GM12891 (cell line): ENCODE results near the gene TAS2R4.
"Not testable (repeated sequence)": the region's sequence is repeated elsewhere in the genome, so short reads cannot be mapped to it uniquely, and the experiment has no call there.

Source experiments
- DNase-seq: peaks from one replicate; pipeline ENCODE4 v3.0.0; 2011; ENCODE audit warnings: low spot score; ENCODE audit not compliant: insufficient read length
- FAIRE-seq: peaks from 2 replicates; lab custom pipeline; 2011; peaks lifted over from hg19 to GRCh38; lab: Jason Lieb, UNC
- PAX5 ChIP-seq: IDR thresholded peaks from 2 replicates; pipeline ENCODE4 v1.6.1; 2011; ENCODE audit warnings: low read length, moderate library complexity, mild to moderate bottlenecking; ENCODE audit not compliant: insufficient read depth, severe bottlenecking
- POLR2A ChIP-seq: IDR thresholded peaks from 2 replicates; pipeline ENCODE4 v1.6.1; 2011; ENCODE audit warnings: low read depth, low read length, control low read depth
- POLR2AphosphoS5 ChIP-seq: IDR thresholded peaks from 2 replicates; pipeline ENCODE4 v1.6.1; 2011; ENCODE audit warnings: low read depth, low read length, control low read depth
- POU2F2 ChIP-seq: IDR thresholded peaks from 2 replicates; pipeline ENCODE4 v1.6.1; 2011; ENCODE audit warnings: low read depth, mild to moderate bottlenecking, control low read depth, low read length, moderate library complexity
- SPI1 ChIP-seq: IDR thresholded peaks from 2 replicates; pipeline ENCODE4 v1.6.1; 2011; ENCODE audit warnings: low read depth, low read length, control low read depth
- TAF1 ChIP-seq: IDR thresholded peaks from 2 replicates; pipeline ENCODE4 v1.6.1; 2011; ENCODE audit warnings: low read depth, low read length, control low read depth

TAS2R4 gene

DNA sequence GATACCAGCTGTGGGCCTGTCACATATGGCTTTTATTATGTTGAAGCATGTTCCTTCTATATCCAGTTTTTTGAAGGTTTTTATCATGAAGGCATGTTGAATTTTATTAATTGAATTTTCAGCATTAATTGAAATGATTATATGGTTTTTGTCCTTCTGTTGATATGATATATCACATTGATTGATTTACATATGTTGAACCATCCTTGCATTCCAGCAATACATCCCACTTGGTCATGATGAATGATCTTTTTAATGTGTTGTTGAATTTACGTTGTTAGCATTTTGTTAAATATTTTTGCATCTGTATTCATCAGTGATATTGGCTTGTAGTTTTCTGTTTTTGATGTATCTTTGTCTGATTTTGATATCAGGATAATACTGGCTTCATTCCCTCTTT lies 43.6 kb downstream of the TAS2R4 start:
- TF ChIP-seq POLR2AphosphoS5 (no peak), POLR2A (no peak), POU2F2 (no peak), PAX5 (no peak), TAF1 (no peak), SPI1 (no peak)
- no peak for FAIRE-seq
- DNase-seq: no peak

DNA sequence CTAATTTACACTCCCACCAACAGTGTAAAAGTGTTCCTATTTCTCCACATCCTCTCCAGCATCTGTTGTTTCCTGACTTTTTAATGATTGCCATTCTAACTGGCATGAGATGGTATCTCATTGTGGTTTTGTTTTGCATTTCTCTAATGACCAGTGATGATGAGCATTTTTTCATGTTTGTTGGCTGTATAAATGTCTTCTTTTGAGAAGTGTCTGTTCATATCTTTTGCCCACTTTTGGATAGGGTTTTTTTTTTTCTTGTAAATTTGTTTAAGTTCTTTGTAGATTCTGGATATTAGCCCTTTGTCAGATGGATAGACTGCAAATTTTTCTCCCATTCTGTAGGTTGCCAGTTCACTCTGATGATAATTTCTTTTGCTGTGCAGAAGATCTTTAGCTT lies 46.0 kb downstream of the TAS2R4 start:
- not testable (repeated sequence) for DNase-seq, FAIRE-seq
